Cardiac fibroblast (primary cell): ENCODE data around the gene GATA5.
A peak's percentile ranks its signal among the peaks of the same experiment; 100 is the strongest.

Source experiments
- DNase-seq, 2 donors: peaks; one replicate each; pipeline versions ENCODE4 v3.0.0 to v3.0.0-alpha.2; 2010; ENCODE audit warnings: low read depth in 2 of 2
- H3K4me3 ChIP-seq, 2 donors: replicated peaks in 1 of 2; 1 replicate in 1 of 2; 2 replicates in 1 of 2; pipeline ENCODE4 v1.5.1; 2011; ENCODE audit warnings: low read depth in 2 of 2, low read length in 2 of 2, mild to moderate bottlenecking in 2 of 2, moderate library complexity in 1 of 2
- TF ChIP-seq, protein P1 (sequence below): IDR thresholded peaks from one replicate; pipeline ENCODE4 v1.5.1; 2011; ENCODE audit warnings: low read depth, mild to moderate bottlenecking, low read length, inconsistent platforms

Gene GATA5

GRCh38 chr20:62506087-62506486, 30.3 kb upstream of the GATA5 start:
- no peak overlapping the region for H3K4me3 ChIP-seq
- DNase-seq, result no peak
- TF ChIP-seq, protein P1, sequence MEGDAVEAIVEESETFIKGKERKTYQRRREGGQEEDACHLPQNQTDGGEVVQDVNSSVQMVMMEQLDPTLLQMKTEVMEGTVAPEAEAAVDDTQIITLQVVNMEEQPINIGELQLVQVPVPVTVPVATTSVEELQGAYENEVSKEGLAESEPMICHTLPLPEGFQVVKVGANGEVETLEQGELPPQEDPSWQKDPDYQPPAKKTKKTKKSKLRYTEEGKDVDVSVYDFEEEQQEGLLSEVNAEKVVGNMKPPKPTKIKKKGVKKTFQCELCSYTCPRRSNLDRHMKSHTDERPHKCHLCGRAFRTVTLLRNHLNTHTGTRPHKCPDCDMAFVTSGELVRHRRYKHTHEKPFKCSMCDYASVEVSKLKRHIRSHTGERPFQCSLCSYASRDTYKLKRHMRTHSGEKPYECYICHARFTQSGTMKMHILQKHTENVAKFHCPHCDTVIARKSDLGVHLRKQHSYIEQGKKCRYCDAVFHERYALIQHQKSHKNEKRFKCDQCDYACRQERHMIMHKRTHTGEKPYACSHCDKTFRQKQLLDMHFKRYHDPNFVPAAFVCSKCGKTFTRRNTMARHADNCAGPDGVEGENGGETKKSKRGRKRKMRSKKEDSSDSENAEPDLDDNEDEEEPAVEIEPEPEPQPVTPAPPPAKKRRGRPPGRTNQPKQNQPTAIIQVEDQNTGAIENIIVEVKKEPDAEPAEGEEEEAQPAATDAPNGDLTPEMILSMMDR, result no peak

DNA sequence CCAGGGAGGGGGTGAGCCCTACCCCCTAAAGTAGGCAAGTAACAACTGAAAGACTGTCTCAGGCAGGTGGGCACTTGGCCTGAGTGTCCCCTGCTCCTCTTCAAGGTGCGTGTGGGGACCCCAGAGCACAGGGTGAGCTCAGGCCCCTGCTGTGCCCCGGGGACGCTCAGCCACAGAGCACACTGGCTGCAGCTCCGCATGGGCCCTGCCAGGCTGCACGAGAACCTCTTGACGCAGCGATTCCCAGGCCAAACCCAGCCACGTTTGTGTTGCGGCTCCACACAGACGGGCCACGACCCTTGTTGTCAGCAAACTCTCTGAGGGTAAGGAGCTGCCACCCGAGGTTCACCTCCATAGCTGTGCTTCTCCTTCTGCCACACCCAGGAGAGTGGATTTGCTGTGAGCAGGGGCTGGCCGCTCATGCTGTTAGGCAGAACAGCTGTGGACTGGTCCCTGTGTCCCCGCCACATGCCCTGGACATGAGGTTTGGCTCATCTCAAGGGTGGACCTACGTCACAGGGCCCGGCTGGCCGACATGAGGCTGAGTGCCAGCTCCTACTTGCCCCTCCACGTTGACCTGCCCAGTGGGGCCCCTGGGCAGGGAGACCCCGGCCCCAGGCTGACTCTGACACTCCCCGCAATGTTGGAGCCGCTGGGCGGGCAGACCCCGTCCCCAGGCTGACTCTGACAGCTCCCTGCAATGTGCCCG, 29.7 kb upstream of the GATA5 start:
- TF ChIP-seq, protein P1, result no peak
- no peak for DNase-seq
- no peak overlapping the region for H3K4me3 ChIP-seq

DNA sequence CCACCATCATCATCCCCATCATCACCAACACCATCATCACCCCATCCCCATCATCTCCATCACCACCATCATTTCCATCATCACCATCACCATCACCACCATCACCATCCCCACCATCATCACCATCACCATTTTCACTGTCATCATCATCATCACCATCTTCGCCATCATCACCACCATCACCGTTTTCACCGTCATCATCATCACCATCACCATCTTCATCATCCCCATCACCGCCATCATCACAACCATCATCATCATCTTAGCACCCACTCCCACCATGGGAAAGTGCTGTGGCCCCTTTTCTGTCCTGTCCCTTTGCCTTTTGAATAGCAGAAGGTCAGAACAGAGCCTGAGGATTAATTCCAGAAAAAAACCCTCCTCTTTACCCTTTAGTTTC, 28.5 kb upstream of the GATA5 start:
- H3K4me3 ChIP-seq, result no peak overlapping the region
- no peak for DNase-seq
- TF ChIP-seq, protein P1, result no peak

DNA sequence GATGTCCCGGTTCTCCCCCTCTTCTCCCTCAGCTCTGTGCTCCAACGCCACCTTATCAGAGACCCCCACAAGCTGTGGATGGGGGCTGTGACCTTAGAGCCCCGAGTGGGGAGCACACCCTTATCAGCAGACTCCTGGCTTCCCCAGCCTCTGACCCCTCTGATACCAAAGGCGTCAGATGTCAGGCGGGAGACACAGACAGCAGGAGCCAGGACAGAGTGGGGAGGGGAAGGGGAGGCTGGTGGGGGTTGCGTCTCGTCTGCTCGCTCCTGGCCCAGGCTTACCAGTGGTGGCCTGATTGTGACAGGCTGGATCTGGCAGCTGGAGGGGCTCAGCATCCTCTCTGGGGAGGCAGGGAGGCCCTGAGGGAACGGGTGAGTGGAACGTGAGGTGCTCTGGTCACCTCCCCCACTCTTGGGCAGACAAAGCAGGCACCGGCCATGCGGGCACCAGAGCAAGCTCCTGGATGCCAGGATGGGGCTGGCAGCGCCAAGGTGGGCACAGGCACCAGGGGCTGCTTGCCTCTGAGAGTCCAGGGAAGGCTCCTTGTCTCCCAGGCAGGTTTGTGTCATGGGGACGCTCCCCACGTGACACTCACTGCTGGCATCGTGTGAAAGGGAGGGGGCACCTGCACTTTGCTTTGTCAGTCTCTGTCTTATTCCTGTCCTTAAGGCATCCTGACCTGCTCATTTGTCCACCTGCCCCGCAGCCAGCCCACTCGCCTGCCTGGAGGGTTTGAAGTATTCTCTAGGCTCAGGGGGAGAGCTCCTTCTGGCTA, 27.8 kb upstream of the GATA5 start:
- TF ChIP-seq, protein P1, result no peak
- no peak for DNase-seq

DNA sequence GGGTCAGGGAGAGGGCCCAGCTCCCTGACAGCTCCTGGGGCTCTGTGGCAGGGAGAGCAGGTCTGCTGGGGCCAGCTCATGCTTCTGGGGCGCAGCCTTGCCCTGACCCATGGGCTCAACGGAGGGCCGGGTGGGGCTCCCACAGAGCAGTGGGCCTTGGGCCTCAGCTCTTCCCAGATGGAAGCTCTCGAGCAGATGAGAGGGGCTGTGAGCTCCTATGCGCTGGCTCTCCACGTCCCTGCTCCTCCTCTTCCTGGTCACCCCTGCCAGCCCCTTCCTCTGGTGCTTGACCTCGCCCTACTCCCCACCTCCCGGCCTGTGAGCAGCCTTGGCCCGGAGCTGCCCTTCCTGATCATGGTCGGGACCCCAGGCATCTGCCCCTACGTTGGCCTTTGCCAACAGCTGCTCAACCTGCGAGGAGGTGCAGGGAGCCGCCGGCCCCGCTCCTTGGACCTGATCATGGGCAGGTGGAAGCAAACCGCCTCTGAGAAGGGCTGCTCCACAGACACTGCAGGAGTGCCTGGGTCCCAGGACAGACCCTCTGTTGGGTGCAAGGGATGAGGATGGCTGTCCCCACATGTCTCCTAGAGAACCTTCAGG, 26.8 kb upstream of the GATA5 start:
- TF ChIP-seq, protein P1, result no peak
- DNase-seq, result no peak
- no peak overlapping the region for H3K4me3 ChIP-seq

More for the DNA sequence above, 27.8 kb upstream of the GATA5 start:
- no peak overlapping the region for H3K4me3 ChIP-seq

DNA sequence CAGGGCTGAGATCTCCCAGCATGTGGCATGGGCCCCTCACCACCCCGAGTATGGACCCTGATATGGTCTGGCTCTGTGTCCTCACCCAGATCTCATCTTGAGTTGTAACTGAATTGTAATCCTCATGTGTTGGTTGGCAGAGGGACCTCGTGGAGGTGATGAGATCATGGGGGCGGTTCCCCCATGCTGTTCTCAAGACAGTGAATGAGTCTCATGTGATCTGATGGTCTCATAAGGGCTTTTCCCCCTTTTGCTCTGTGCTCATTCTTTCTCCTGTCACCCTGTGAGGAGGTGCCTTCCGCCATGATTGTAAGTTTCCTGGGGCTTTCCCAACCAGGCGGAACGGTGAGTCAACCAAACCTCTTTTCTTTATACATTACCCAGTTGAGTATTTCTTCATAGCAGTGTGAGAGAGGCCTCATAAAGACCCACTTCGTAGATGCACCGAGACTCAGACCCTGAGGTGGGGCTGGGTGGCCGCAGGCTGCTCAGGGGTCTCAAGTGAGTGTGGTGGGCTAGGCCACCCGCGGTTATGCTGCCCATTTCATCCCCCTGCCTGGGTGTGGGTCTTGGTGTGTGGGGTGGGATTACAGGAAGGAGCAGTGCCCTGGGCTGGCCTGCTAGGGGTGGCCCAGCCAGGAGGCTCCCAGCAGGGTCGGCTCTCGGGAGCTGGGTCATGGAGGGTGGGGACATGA, 26.2 kb upstream of the GATA5 start:
- H3K4me3 ChIP-seq, result no peak overlapping the region
- peak; percentile 37 to 90 for DNase-seq
- TF ChIP-seq, protein P1, result no peak
